Cardiac muscle cell (in vitro differentiated cells and primary cell): ENCODE data around the gene CD3G. TPM values are rescaled to one million over a fixed set of nuclear protein-coding genes. Genes with fewer than 3 reads are reported as not detected.

ENCODE experiments used
- DNase-seq, 2 donors: peaks; one replicate each; pipeline versions ENCODE4 v3.0.0 to v3.0.0-alpha.2; 2010 to 2017; ENCODE audit warnings: low read depth in 1 of 2, low spot score in 1 of 2
- H3K27ac ChIP-seq: fragments of 200-600 bp; sonication (generic); 2 replicates; pipeline ENCODE4 v1.5.1; 2016
- H3K27me3 ChIP-seq: fragments of 200-600 bp; sonication (generic); 2 replicates; pipeline ENCODE4 v1.6.0; 2016; ENCODE audit warnings: control low read depth
- H3K36me3 ChIP-seq: fragments of 200-600 bp; sonication (generic); 2 replicates; pipeline ENCODE4 v1.5.1; 2016; ENCODE audit warnings: control low read depth
- H3K4me1 ChIP-seq: fragments of 200-600 bp; sonication (generic); 2 replicates; pipeline ENCODE4 v1.8.1; 2017; ENCODE audit warnings: low read depth, mild to moderate bottlenecking, mixed run types
- H3K4me3 ChIP-seq: fragments of 200-600 bp; sonication (generic); 2 replicates; pipeline ENCODE4 v1.5.1; 2016; ENCODE audit warnings: mild to moderate bottlenecking
- H3K9me3 ChIP-seq: fragments of 200-600 bp; sonication (generic); 2 replicates; pipeline ENCODE4 v1.5.1; 2017; ENCODE audit warnings: low read depth, mild to moderate bottlenecking, control low read depth
- polyA plus RNA-seq: library from polyadenylated mRNA; unstranded; fragments of >200 nt; fragmentation: Nextera tagmentation; extraction: Ambion mirVana; gene quantifications from 2 replicates; pipeline ENCODE4 v1.2.1, GENCODE V29; 2016
- total RNA-seq: library from RNA; depleted of rRNA; stranded (reverse); fragments of >200 nt; gene quantifications from 2 replicates; pipeline ENCODE4 v1.2.3, GENCODE V29; 2016
- TF ChIP-seq, protein P1 (sequence below): IDR thresholded peaks from 2 replicates; pipeline ENCODE4 v1.5.1; 2012; ENCODE audit warnings: low read depth, mild to moderate bottlenecking, low read length

Gene CD3G
- total and polyA plus RNA-seq, 2 experiments from 2014 or later = not detected

DNA sequence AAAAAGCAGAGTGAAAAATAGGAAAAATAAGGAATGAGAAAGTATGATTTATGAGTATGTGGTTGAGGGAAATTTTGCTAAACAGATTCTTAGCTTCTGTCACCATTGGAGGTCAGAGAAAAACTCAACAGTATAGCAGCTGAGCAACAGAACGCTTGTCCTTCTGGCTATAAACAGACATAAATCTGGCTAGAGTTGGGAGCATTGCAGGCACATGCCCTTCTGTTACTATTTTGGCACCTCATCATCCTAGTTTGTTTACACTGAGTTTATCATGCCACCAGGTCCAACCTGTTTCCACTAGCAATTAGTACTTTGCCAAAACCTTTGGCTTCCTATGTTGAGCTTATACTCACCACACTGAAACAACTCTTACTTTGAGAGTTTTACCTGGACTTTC is 22.1 kb downstream of the CD3G start:
- H3K36me3 ChIP-seq = peaks cover 30% of the 10 kb centered on the region
- no peak overlapping the region for H3K27ac ChIP-seq
- no peaks in the 10 kb centered on the region for H3K4me1 ChIP-seq
- no peaks in the 10 kb centered on the region for H3K9me3 ChIP-seq
- no peaks in the 10 kb centered on the region for H3K27me3 ChIP-seq
- TF ChIP-seq, protein P1, sequence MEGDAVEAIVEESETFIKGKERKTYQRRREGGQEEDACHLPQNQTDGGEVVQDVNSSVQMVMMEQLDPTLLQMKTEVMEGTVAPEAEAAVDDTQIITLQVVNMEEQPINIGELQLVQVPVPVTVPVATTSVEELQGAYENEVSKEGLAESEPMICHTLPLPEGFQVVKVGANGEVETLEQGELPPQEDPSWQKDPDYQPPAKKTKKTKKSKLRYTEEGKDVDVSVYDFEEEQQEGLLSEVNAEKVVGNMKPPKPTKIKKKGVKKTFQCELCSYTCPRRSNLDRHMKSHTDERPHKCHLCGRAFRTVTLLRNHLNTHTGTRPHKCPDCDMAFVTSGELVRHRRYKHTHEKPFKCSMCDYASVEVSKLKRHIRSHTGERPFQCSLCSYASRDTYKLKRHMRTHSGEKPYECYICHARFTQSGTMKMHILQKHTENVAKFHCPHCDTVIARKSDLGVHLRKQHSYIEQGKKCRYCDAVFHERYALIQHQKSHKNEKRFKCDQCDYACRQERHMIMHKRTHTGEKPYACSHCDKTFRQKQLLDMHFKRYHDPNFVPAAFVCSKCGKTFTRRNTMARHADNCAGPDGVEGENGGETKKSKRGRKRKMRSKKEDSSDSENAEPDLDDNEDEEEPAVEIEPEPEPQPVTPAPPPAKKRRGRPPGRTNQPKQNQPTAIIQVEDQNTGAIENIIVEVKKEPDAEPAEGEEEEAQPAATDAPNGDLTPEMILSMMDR = no peak
- no peak for DNase-seq
- H3K4me3 ChIP-seq = no peak overlapping the region

DNA sequence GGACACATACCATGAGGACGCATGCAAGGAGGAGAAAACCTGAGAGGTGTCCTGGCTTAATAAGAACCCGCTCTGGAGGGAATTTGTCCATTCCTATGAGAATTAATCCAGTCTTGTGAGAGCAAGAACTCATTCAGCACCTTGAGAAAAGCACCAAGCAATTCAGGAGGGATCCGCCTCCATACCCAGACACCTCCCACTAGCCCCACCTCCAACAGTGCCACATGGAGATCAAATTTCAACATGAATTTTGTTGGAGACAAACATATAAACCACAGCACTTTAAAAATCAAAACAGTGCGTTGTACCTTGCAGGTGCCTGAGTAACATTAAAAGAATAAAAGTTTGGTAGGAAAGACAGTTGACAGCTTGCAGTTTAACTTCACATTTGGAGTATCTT is 26.6 kb downstream of the CD3G start:
- Histone ChIP-seq H3K36me3 (peaks cover 50% of the 10 kb centered on the region), H3K27me3 (no peaks in the 10 kb centered on the region), H3K4me3 (no peak overlapping the region), H3K27ac (no peak overlapping the region), H3K4me1 (no peaks in the 10 kb centered on the region), H3K9me3 (no peaks in the 10 kb centered on the region)
- TF ChIP-seq, protein P1 = no peak
- DNase-seq = no peak

DNA sequence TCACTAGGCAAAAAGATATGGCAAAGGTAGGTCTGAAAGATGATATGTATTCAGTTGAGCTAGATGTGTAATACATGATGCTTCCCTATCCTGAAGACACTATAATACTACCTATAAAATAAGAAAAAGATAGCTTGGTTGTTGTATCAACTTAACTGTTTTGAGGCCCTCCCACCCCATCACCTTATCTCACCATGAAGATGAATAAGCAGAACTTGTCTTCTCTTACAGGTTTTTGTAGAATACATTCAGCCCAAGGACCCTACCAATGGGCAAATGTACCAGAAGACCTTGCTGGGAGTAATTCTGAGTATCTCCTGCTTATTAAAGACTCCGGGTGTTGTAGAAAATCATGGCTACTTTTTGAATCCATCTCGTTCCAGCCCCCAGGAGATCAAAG is 29.1 kb downstream of the CD3G start:
- Histone ChIP-seq H3K27me3 (no peaks in the 10 kb centered on the region), H3K27ac (no peak overlapping the region), H3K4me1 (no peaks in the 10 kb centered on the region), H3K4me3 (no peak overlapping the region), H3K9me3 (no peaks in the 10 kb centered on the region), H3K36me3 (peaks cover 61% of the 10 kb centered on the region)
- TF ChIP-seq, protein P1 = no peak
- DNase-seq = no peak

DNA sequence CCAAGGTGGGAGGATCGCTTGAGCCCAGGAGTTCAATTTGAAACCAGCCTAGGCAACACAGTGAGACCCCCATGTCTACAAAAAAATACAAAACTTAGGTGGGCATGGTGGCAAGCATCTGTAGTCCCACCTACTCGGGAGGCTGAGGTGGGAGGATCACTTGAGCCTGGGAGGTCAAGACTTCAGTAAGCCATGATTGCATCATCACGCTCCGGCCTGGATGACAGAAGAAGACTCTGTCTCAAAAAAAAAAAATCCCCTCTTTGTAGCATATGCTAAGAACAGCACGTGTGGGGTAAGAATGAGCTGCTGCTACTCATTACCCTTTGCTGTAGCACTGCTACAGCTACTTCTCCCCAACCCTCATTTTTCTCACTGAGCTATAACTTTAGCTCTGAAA is 29.7 kb downstream of the CD3G start:
- Histone ChIP-seq H3K36me3 (peaks cover 55% of the 10 kb centered on the region), H3K4me1 (no peaks in the 10 kb centered on the region), H3K27me3 (no peaks in the 10 kb centered on the region), H3K9me3 (no peaks in the 10 kb centered on the region), H3K27ac (no peak overlapping the region), H3K4me3 (no peak overlapping the region)
- TF ChIP-seq, protein P1 = no peak
- no peak for DNase-seq

DNA sequence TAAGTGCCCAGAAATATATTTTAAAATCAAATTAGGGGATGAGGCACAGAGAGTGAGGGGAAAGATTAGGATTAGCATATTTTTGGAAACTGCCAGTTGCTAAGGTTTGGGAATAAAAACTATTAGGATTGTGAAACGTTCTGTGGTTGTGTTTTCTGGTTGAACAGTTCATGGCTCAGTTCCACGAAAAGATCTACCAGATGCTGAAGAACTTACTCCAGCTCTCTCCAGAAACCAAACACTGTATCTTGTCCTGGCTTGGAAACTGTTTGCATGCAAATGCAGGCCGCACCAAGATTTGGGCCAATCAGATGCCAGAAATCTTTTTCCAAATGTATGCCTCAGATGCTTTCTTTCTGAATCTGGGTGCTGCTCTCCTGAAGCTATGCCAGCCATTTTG is 30.6 kb downstream of the CD3G start:
- peaks cover 46% of the 10 kb centered on the region for H3K36me3 ChIP-seq
- H3K9me3 ChIP-seq = no peaks in the 10 kb centered on the region
- no peak overlapping the region for H3K4me3 ChIP-seq
- H3K27me3 ChIP-seq = no peaks in the 10 kb centered on the region
- H3K4me1 ChIP-seq = no peaks in the 10 kb centered on the region
- TF ChIP-seq, protein P1 = no peak
- peak in 1 of 2 donors; percentile 17 for DNase-seq
- no peak overlapping the region for H3K27ac ChIP-seq

DNA sequence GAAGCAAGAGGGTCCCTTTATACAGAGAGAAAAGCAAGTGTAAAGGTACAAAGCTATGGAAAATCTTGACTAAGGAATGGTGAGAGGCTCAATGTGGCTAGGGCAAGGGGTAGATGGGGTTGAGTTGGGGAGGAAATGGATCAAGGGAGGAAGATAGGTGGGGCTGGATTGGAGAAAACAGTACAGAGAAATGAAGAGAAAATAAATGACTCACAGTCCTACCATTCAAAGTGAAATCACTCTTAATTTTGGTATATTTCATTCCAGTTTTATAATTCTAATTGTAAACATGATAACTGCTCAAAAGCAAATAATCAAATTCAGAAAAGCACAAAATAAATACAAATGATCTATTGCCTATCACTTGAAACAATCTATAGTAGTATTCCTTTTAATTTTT is 31.8 kb downstream of the CD3G start:
- no peak overlapping the region for H3K4me3 ChIP-seq
- peaks cover 44% of the 10 kb centered on the region for H3K36me3 ChIP-seq
- DNase-seq = no peak
- H3K9me3 ChIP-seq = no peaks in the 10 kb centered on the region
- no peaks in the 10 kb centered on the region for H3K27me3 ChIP-seq
- TF ChIP-seq, protein P1 = no peak
- no peaks in the 10 kb centered on the region for H3K4me1 ChIP-seq
- no peak overlapping the region for H3K27ac ChIP-seq
